GM12801 (cell line): Measurements from ENCODE around the gene NTMT2.

Source experiments
- CTCF ChIP-seq: IDR thresholded peaks from one replicate; pipeline ENCODE4 v1.5.1; 2011; ENCODE audit warnings: control low read depth; ENCODE audit not compliant: insufficient read length; ENCODE audit errors: extremely low read depth

The NTMT2 gene

DNA sequence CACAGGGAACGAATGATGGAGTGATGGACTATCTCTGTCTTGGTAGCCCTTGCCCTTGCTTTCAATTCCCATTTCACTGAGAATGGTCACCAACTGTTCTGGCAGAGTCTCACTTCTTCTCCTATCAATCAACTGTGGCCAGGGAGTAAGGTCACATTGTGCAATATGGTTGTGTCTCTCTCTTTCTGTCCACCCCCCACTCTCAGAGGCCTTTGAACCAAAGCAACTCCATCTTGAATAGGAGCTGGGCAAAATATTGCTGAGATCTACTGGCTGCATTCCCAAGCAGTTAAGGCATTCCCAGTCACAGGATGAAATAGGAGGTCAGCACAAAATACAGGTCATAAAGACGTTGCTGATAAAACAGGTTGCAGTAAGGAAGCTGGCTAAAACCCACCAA lies 36.7 kb downstream of the NTMT2 start:
- TF ChIP-seq CTCF, result no peak

- TF ChIP-seq CTCF, result no peak
These were observed 46.8 kb downstream of the NTMT2 start for GRCh38 chr1:170192546-170192945.

DNA sequence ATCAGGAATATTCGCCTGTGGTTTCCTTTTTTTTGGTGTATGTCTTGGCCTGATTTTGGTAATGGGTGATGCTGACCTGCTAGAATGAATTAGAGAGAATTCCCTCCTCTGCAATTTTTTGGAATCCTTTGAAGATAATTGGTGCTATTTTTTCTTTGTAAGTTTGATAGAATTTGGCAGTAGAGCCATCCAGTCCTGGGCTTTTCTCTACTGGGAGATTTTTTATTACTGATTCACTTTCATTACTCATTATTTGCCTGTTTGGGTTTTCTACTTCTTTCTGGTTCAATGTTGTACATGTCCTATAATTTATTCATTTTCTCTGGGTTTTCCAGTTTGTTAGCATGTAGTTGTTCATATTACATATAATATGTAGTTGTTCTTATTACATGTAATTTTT lies 48.7 kb downstream of the NTMT2 start:
- TF ChIP-seq CTCF, result no peak

GRCh38 chr1:170196490-170197236 lies 50.9 kb downstream of the NTMT2 start:
- no peak for TF ChIP-seq CTCF

- no peak for TF ChIP-seq CTCF
These were observed 52.3 kb downstream of the NTMT2 start for GRCh38 chr1:170198090-170198489.

DNA sequence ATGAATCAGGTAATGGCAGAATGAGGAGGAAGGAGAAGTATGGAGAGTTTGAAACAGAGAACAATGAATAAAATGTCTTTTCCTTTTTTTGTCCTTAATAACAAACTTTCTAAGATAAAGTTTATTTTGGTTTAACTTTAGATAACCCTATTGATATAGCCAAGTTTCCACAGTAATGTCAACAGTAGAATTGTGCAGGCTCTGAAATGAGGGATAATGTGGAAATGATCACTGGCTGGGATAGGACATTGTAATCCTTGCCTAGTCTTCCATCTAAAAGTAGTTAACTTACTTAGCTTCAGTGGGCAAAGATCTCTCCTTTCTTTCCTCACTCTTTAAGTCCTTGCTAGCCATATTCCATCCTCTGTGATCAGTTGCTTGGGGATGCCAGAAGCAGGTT lies 52.8 kb downstream of the NTMT2 start:
- no peak for TF ChIP-seq CTCF

- TF ChIP-seq CTCF, result no peak
These were observed 54.4 kb downstream of the NTMT2 start for GRCh38 chr1:170200161-170200560.
